ENCODE results near the gene AKR7A2.

GRCh38 chr1:19308509-19308907 lies 3.4 kb downstream of the AKR7A2 start:
- TF ChIP-seq OSR1 (CRISPR knock-in tag; IDR thresholded peaks at IDR 0.05), result no peak
- TF ChIP-seq BACH2 (CRISPR knock-in tag; IDR thresholded peaks at IDR 0.05; ENCODE audit: borderline replicate concordance), result no peak
- TF ChIP-seq RARB (CRISPR knock-in tag; IDR thresholded peaks at IDR 0.05), result no peak
- no peak for TF ChIP-seq ZNF8 (CRISPR knock-in tag; IDR thresholded peaks at IDR 0.05)
- TF ChIP-seq ARNTL (CRISPR knock-in tag; IDR thresholded peaks at IDR 0.05; ENCODE audit: borderline replicate concordance, low read depth), result no peak
- no peak for TF ChIP-seq ZNF565 (CRISPR knock-in tag; conservative IDR thresholded peaks at IDR 0.05; ENCODE audit: low read depth)
- no peak for TF ChIP-seq SNAI2 (CRISPR knock-in tag; IDR thresholded peaks at IDR 0.05)

All from SK-N-SH treated with all-trans-retinoic acid at 6 μM for 48 hours (cell line).